MV-4-11 (cell line): ENCODE results near the gene CPHXL.
A peak's percentile ranks its signal among the peaks of the same experiment; 100 is the strongest.

Source experiments
- DNase-seq: peaks from one replicate; lab custom pipeline; 2025; lab: John Stamatoyannopoulos, UW

CPHXL gene

DNA sequence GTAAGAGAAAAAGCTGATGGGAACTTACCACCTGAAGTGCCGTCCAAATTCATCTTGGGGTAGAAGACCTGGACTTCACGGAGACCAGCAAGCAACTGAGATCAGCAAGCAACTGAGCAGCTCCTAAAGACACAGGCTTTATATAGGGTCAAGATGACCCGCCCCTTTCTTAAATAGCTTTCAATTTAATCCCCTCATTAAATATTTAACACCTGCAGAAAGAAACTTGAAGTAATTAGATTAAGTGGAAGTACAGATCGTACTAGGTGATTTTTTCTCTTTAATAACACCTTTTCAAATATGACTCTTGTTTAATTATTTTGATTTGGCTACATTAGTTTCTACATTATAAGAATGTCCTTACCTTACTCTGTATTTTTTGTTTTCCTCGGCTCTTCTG is at the start of gene CPHXL:
TSS of gene CPHXL (minus strand) at position 101 of the 400 bp plus-strand sequence. CDS start at position 53, 48 bp downstream.
- DNase-seq, result no peak

DNA sequence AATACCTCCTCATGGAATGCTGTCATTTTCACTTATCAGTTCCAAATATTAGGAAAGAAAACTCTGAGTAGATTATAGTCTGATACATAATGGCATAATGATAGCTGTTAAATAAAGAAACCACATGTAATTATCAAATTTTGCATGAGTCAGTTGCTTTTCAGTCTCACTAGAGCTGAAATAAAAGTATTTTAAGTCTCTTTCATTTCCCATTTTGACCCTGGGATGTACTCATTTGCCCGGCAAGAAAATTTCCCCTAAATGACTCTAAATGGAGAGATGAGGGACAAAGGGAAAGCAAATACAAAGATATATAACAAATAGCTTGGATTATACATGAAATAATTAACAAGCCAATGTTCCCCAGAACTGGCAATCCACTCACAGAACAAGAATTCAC is 47.9 kb upstream of the CPHXL start:
- DNase-seq, result peak; percentile 62

- no peak for DNase-seq
These were observed 43.8 kb upstream of the CPHXL start for GRCh38 chr16:75770051-75770450.

GRCh38 chr16:75764154-75764768 is 38.0 kb upstream of the CPHXL start:
- DNase-seq, result peak; percentile 64

DNA sequence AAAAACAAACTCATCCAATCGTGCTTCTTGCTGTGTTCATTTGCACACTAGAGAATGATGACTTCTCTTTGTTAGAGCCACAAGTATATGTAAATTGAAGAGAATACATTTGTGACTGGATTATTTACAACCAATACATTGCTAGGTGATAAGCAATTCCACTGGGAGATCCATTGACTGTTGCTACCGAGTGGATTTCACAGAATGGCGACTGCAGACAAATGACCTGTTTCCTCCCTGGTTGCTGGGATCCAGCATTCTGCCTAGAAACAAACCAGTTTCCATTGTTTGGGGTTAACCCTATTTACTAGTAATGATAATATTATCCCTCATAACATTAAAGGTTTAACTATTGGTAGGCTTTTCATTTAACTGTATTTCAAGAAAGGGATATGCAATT is 36.9 kb upstream of the CPHXL start:
- no peak for DNase-seq

DNA sequence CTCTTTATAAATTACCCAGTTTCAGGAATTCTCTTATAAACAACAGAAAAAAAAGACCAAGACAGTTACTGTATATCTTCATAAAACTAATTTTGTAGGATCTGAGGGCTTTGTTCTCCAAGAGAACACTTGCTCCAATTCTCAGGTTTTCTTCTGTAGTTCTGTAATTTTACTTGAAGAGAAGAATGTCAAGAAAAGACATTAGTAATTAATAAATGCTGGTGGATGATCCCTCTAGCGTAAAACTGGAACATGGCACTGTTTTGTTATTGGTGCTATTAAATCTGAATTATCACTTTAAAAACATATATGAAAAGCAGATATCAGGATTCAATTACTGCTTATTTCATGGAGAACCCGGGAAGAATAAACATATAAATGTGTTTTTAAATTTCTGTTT is 36.5 kb upstream of the CPHXL start:
- no peak for DNase-seq

GRCh38 chr16:75761108-75761507 is 34.8 kb upstream of the CPHXL start:
- DNase-seq, result no peak

DNA sequence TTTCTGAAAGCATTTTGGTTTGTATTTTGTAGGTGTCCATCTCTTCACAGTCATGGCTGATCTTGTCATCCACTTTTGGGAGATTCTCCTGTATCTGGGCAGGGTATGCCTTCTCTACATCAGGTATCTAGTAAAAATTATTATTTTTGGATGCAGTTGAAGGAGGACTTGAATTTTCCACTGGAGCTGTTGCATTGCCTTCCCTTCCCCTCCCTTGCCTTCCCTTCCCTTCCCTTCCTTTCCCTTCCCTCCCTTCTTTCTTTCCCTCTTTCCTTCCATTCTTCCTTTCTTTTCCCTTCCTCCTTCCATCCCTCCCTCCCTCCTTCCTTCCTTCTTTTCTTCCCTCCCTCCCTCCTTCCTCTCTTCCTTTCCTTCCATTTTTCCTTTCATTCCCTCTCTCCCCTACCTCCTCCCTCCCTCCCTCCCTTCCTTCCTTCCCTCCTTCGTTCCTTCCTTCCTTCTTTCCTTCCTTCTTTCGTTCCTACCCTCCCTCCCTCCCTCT is 33.8 kb upstream of the CPHXL start:
- no peak for DNase-seq

DNA sequence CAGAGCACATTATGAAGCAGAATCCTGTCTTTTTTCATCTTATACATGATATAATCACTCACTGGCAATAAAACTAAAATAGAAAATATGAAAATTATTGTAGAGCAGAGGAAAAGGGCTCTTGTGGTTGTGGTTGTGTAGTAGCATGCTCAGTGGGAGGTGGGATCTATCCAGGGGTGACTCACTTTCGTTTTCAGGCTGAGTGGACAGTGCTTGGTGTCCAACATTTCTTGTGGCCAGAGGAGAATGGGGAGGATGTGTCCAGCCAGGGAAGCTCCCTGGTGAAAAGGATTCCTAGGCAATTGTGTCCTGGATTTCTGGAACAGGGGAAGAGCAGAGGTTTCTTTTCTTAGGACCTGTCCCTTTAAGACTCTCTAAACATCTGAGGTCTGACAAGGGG is 31.9 kb upstream of the CPHXL start:
- no peak for DNase-seq

DNA sequence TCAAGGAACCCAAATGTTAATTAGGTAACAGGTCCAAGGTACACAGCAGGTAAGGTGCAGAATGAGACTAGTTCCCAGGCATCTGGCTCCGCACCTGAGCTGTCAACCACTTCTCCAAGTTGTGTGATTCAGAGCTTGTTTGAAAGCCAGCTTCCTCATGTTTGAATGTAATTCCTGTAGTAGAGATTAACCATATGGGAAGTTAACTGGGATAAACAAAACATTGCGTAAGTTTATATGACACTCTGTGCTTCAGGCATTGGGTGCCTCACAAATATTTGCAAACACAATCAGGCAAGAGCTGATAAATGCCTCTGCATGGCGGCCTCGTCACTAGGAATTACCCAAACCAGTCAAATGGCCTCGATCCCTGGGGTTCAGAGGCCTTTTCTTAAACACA is 27.9 kb upstream of the CPHXL start:
- DNase-seq, result no peak

- DNase-seq, result no peak
These were observed 24.2 kb upstream of the CPHXL start for GRCh38 chr16:75750528-75750927.

GRCh38 chr16:75746359-75746758 is 20.1 kb upstream of the CPHXL start:
- DNase-seq, result no peak

DNA sequence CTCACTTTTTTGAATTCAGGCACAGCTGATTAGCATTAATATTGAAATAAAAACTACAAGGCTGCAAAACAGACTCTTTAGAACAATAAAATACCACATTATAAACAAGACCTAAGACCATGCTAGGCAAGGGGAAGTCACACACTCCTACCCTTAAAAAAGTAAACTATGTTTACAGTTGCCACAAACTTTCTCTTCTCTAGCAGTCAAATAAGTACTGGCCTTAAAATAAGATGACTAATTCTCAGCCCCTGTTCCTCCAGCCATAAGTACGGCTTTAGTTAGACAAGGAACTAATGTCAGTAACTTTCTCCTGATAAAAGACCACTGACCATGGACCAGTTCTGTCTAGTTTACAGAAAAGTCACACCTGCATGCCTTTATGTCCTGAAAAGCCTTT is 19.5 kb upstream of the CPHXL start:
- DNase-seq, result no peak

DNA sequence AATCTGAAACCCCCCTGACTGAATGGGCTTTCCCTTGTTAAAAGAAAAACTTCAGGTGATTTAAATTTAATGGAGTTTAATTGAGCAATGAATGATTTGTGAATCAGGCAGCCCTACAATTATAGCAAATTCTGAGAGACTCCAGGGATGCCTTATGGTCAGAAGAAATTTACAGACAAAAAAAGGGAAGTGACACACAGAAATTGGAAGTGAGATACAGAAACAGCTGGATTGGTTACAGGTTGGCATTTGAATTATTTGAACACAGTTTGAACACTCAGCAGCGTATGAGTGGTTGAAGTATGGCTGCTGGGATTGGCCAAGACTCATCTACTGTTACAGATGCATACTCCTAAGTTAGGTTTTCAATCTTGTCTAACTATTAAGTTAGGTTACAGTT is 19.0 kb upstream of the CPHXL start:
- peak; percentile 71 for DNase-seq

- DNase-seq, result no peak
These were observed 16.2 kb upstream of the CPHXL start for GRCh38 chr16:75742424-75743047.

GRCh38 chr16:75733305-75734211 is 7.3 kb upstream of the CPHXL start:
- DNase-seq, result no peak

GRCh38 chr16:75732871-75733270 is 6.6 kb upstream of the CPHXL start:
- no peak for DNase-seq

DNA sequence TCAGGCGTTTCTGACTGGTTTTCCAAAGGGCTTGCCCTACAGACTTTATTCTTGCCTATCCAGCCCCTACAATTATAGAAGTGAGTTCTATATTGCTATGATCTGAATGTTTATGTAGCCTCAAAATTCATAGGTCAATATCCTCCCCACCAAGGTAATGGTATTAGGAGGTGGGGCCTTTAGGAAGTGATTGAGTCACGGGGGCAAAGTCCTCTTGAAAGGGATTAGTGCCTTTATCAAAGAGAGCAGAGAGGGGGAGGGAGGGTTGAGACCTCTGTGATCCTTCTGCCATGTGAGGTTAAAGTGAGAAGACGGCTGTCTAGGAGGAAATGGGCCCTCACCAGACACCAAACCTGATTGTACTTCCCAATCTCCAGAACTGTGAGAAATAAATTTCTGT is 931 bp upstream of the CPHXL start:
- DNase-seq, result no peak

- DNase-seq, result no peak
These were observed 7.8 kb downstream of the CPHXL start for GRCh38 chr16:75718452-75718851.

- DNase-seq, result no peak
These were observed 11.6 kb downstream of the CPHXL start for GRCh38 chr16:75714661-75715060.

GRCh38 chr16:75710344-75710743 is 15.9 kb downstream of the CPHXL start:
- DNase-seq, result no peak

GRCh38 chr16:75703306-75703705 is 23.0 kb downstream of the CPHXL start:
- DNase-seq, result no peak

GRCh38 chr16:75702242-75702641 is 24.0 kb downstream of the CPHXL start:
- no peak for DNase-seq
